Activated naive CD4-positive, alpha-beta T cell treated with anti-CD3 and anti-CD28 coated beads, Interleukin-2, amount 50 U/mL, for 72 hours (primary cell): Measurements from ENCODE around the gene GPC5. TPM values are rescaled to one million over a fixed set of nuclear protein-coding genes. Genes with fewer than 3 reads are reported as not detected.
A peak's percentile ranks its signal among the peaks of the same experiment; 100 is the strongest.

ENCODE experiments used
- ATAC-seq, 2 donors: fragments of 150-1000 bp; cut with Tn5 transposase; 2 replicates each; pipeline ENCODE4 v1.10.0; 2021; ENCODE audit warnings: mild to moderate bottlenecking in 2 of 2, moderate library complexity in 2 of 2
- DNase-seq, 2 donors: peaks; one replicate each; pipeline ENCODE4 v3.0.0; 2021 to 2022; ENCODE audit warnings: low spot score in 2 of 2
- H3K27ac Mint-ChIP-seq, 2 donors: one replicate each; pipeline ENCODE4 v1.8.0; 2022; ENCODE audit warnings: mild to moderate bottlenecking in 2 of 2, mixed read lengths in 2 of 2
- H3K36me3 Mint-ChIP-seq, 2 donors: one replicate each; pipeline ENCODE4 v1.8.0; 2022; ENCODE audit warnings: mixed read lengths in 2 of 2
- H3K9me3 Mint-ChIP-seq, 2 donors: one replicate each; pipeline ENCODE4 v1.8.0; 2022; ENCODE audit warnings: mixed read lengths in 2 of 2
- total RNA-seq, 2 donors: library from RNA; stranded (reverse); gene quantifications; one replicate each; pipeline ENCODE4 v1.2.3, GENCODE V29; 2022

The GPC5 gene
- total RNA-seq, 2 donors from 2014 or later: 0.11 to 0.78 TPM

GRCh38 chr13:92158346-92158745, 759.9 kb downstream of the GPC5 start:
- no peak overlapping the region for H3K27ac Mint-ChIP-seq
- ATAC-seq (no peak), DNase-seq (no peak)
- H3K9me3 Mint-ChIP-seq: no peaks in the 10 kb centered on the region
- H3K36me3 Mint-ChIP-seq: no peaks in the 10 kb centered on the region

GRCh38 chr13:92164822-92165221, 766.4 kb downstream of the GPC5 start:
- DNase-seq (no peak), ATAC-seq (no peak)
- H3K36me3 Mint-ChIP-seq: no peaks in the 10 kb centered on the region
- H3K27ac Mint-ChIP-seq: no peak overlapping the region
- H3K9me3 Mint-ChIP-seq: no peaks in the 10 kb centered on the region

- Mint-ChIP-seq H3K27ac (no peak overlapping the region), H3K36me3 (no peaks in the 10 kb centered on the region), H3K9me3 (peaks cover 0 to 3% of the 10 kb centered on the region in 2 donors)
- ATAC-seq (no peak), DNase-seq (no peak)
Observed at GRCh38 chr13:92172191-92172590, 773.8 kb downstream of the GPC5 start.

GRCh38 chr13:92173254-92173653, 774.8 kb downstream of the GPC5 start:
- peaks cover 0 to 3% of the 10 kb centered on the region in 2 donors for H3K9me3 Mint-ChIP-seq
- H3K36me3 Mint-ChIP-seq: no peaks in the 10 kb centered on the region
- DNase-seq: no peak
- no peak overlapping the region for H3K27ac Mint-ChIP-seq
- no peak for ATAC-seq

- ATAC-seq (no peak), DNase-seq (no peak)
- Mint-ChIP-seq H3K36me3 (no peaks in the 10 kb centered on the region), H3K9me3 (peaks cover 0 to 3% of the 10 kb centered on the region in 2 donors), H3K27ac (no peak overlapping the region)
Observed at GRCh38 chr13:92175330-92175729, 776.9 kb downstream of the GPC5 start.

GRCh38 chr13:92177966-92178365, 779.5 kb downstream of the GPC5 start:
- Mint-ChIP-seq H3K36me3 (no peaks in the 10 kb centered on the region), H3K9me3 (no peaks in the 10 kb centered on the region)
- no peak for DNase-seq

GRCh38 chr13:92179223-92179622, 780.8 kb downstream of the GPC5 start:
- no peak overlapping the region for H3K27ac Mint-ChIP-seq
- H3K36me3 Mint-ChIP-seq: no peaks in the 10 kb centered on the region
- DNase-seq: no peak
- no peaks in the 10 kb centered on the region for H3K9me3 Mint-ChIP-seq
- no peak for ATAC-seq

More at GRCh38 chr13:92177966-92178365, 779.5 kb downstream of the GPC5 start:
- no peak for ATAC-seq
- H3K27ac Mint-ChIP-seq: no peak overlapping the region

GRCh38 chr13:92187378-92187989, 789.1 kb downstream of the GPC5 start:
- H3K9me3 Mint-ChIP-seq: no peaks in the 10 kb centered on the region
- H3K27ac Mint-ChIP-seq: no peak overlapping the region
- no peaks in the 10 kb centered on the region for H3K36me3 Mint-ChIP-seq
- peak in 1 of 2 donors; percentile 22 for DNase-seq
- peak in 1 of 2 donors; percentile 53 for ATAC-seq

GRCh38 chr13:92188574-92188973, 790.2 kb downstream of the GPC5 start:
- no peak for DNase-seq

GRCh38 chr13:92196591-92197256, 798.3 kb downstream of the GPC5 start:
- Mint-ChIP-seq H3K27ac (no peak overlapping the region), H3K36me3 (peaks cover 0 to 6% of the 10 kb centered on the region in 2 donors), H3K9me3 (peaks cover 0 to 6% of the 10 kb centered on the region in 2 donors)
- ATAC-seq: no peak
- no peak for DNase-seq

More at GRCh38 chr13:92188574-92188973, 790.2 kb downstream of the GPC5 start:
- H3K9me3 Mint-ChIP-seq: no peaks in the 10 kb centered on the region
- no peaks in the 10 kb centered on the region for H3K36me3 Mint-ChIP-seq
- no peak for ATAC-seq
- H3K27ac Mint-ChIP-seq: no peak overlapping the region

GRCh38 chr13:92197669-92198068, 799.2 kb downstream of the GPC5 start:
- ATAC-seq (no peak), DNase-seq (no peak)
- Mint-ChIP-seq H3K36me3 (peaks cover 0 to 6% of the 10 kb centered on the region in 2 donors), H3K9me3 (peaks cover 0 to 6% of the 10 kb centered on the region in 2 donors), H3K27ac (no peak overlapping the region)

- no peak for ATAC-seq
- peaks cover 8 to 13% of the 10 kb centered on the region in 2 donors for H3K9me3 Mint-ChIP-seq
Observed at GRCh38 chr13:92218615-92219014, 820.2 kb downstream of the GPC5 start.

GRCh38 chr13:92221916-92222315, 823.5 kb downstream of the GPC5 start:
- no peak for DNase-seq
- no peak for ATAC-seq
- peaks cover 15 to 17% of the 10 kb centered on the region in 2 donors for H3K9me3 Mint-ChIP-seq
- no peak overlapping the region for H3K27ac Mint-ChIP-seq
- H3K36me3 Mint-ChIP-seq: peaks cover 0 to 5% of the 10 kb centered on the region in 2 donors

More at GRCh38 chr13:92218615-92219014, 820.2 kb downstream of the GPC5 start:
- Mint-ChIP-seq H3K27ac (no peak overlapping the region), H3K36me3 (peaks cover 0 to 5% of the 10 kb centered on the region in 2 donors)
- no peak for DNase-seq

- Mint-ChIP-seq H3K36me3 (no peaks in the 10 kb centered on the region), H3K9me3 (peaks cover 7 to 11% of the 10 kb centered on the region in 2 donors), H3K27ac (no peak overlapping the region)
- no peak for DNase-seq
- no peak for ATAC-seq
Observed at GRCh38 chr13:92224052-92224821, 825.8 kb downstream of the GPC5 start.

GRCh38 chr13:92224825-92225224, 826.4 kb downstream of the GPC5 start:
- ATAC-seq: no peak
- Mint-ChIP-seq H3K27ac (no peak overlapping the region), H3K36me3 (no peaks in the 10 kb centered on the region), H3K9me3 (peaks cover 7 to 11% of the 10 kb centered on the region in 2 donors)
- DNase-seq: no peak

GRCh38 chr13:92225861-92226260, 827.4 kb downstream of the GPC5 start:
- DNase-seq (no peak), ATAC-seq (no peak)
- H3K9me3 Mint-ChIP-seq: peaks cover 7 to 11% of the 10 kb centered on the region in 2 donors
- H3K36me3 Mint-ChIP-seq: no peaks in the 10 kb centered on the region
- no peak overlapping the region for H3K27ac Mint-ChIP-seq

- ATAC-seq (no peak), DNase-seq (no peak)
- peaks cover 4 to 5% of the 10 kb centered on the region in 2 donors for H3K9me3 Mint-ChIP-seq
- H3K36me3 Mint-ChIP-seq: no peaks in the 10 kb centered on the region
- H3K27ac Mint-ChIP-seq: no peak overlapping the region
Observed at GRCh38 chr13:92232871-92233270, 834.5 kb downstream of the GPC5 start.
